A673 (cell line): ENCODE data around the gene NDST4. TPM values are rescaled to one million over a fixed set of nuclear protein-coding genes. Genes with fewer than 3 reads are reported as not detected.

Source experiments
- BruUV-seq: library from RNA; stranded (reverse); fragments of 400-500 nt; replicated peaks from 2 replicates; lab custom pipeline; 2021; lab: Mats Ljungman, UMichigan
- CTCF ChIA-PET: fragments of 300-600 bp; sonication (Branson Sonifier 250); formaldehyde crosslinking; loops from one replicate; lab custom pipeline; 2022; ENCODE audit warnings: antibody characterized with exemption; lab: Charles Lee
- POLR2A ChIA-PET: fragments of 300-600 bp; sonication (Branson Sonifier 250); formaldehyde crosslinking; loops from one replicate; lab custom pipeline; 2022; ENCODE audit warnings: antibody characterized with exemption; ENCODE audit not compliant: low non-redundant PET; lab: Charles Lee
- DNase-seq: peaks from one replicate; pipeline ENCODE4 v3.0.0-alpha.2; 2015; ENCODE audit warnings: low spot score
- H3K27ac ChIP-seq: fragments of 200-600 bp; sonication (generic); 2 replicates; pipeline ENCODE4 v1.5.1; 2016; ENCODE audit warnings: mixed run types, low read depth, mild to moderate bottlenecking, mixed read lengths, antibody characterized with exemption, low read length; ENCODE audit not compliant: poor library complexity, severe bottlenecking
- H3K27me3 ChIP-seq: fragments of 200-600 bp; sonication (generic); replicated peaks from 2 replicates; pipeline ENCODE4 v1.6.1; 2017; ENCODE audit warnings: mixed run types, low read depth, mild to moderate bottlenecking, mixed read lengths, antibody characterized with exemption, low read length; ENCODE audit not compliant: insufficient read depth, poor library complexity
- H3K36me3 ChIP-seq: fragments of 200-600 bp; sonication (generic); 2 replicates; pipeline ENCODE4 v1.6.1; 2016; ENCODE audit warnings: mixed run types, mild to moderate bottlenecking, mixed read lengths, antibody characterized with exemption, low read length; ENCODE audit not compliant: insufficient read depth, poor library complexity, severe bottlenecking
- H3K4me1 ChIP-seq: fragments of 200-600 bp; sonication (generic); 2 replicates; pipeline ENCODE4 v1.6.1; 2017; ENCODE audit warnings: mixed run types, mild to moderate bottlenecking, mixed read lengths, antibody characterized with exemption, low read length; ENCODE audit not compliant: insufficient read depth, poor library complexity, severe bottlenecking
- H3K4me3 ChIP-seq: fragments of 200-600 bp; sonication (generic); 2 replicates; pipeline ENCODE4 v1.5.1; 2016; ENCODE audit warnings: low read depth, mixed run types, mild to moderate bottlenecking, mixed read lengths, low read length; ENCODE audit not compliant: poor library complexity, severe bottlenecking
- H3K9me3 ChIP-seq: fragments of 200-600 bp; sonication (generic); 2 replicates; pipeline ENCODE4 v1.6.1; 2016; ENCODE audit warnings: mixed run types, low read depth, mild to moderate bottlenecking, mixed read lengths, antibody characterized with exemption, low read length; ENCODE audit not compliant: poor library complexity, severe bottlenecking
- CTCF ChIP-seq: fragments of 300-800, 200-600 bp; sonication (generic); conservative IDR thresholded peaks from 2 replicates; pipeline ENCODE4 v1.5.1; 2017; ENCODE audit warnings: low read depth, mild to moderate bottlenecking, antibody characterized with exemption, low read length, moderate library complexity, mixed read lengths
- EZH2 ChIP-seq: fragments of 200-600 bp; sonication (generic); IDR thresholded peaks from 2 replicates; pipeline ENCODE4 v1.6.1; 2017; ENCODE audit warnings: borderline replicate concordance, low read depth, mild to moderate bottlenecking, mixed read lengths, antibody characterized with exemption, low read length; ENCODE audit not compliant: poor library complexity, severe bottlenecking
- intact Hi-C: fragments of 100-400 bp; cut with micrococcal nuclease; formaldehyde crosslinking; loops from one replicate; pipeline ENCODE4 v1.10.0; 2022; ENCODE audit not compliant: unreplicated experiment
- total RNA-seq: library from RNA; stranded (reverse); gene quantifications from 2 replicates; pipeline ENCODE4 v1.2.3, GENCODE V29; 2021

The NDST4 gene
- total RNA-seq, 1 experiment from 2014 or later, result 32.8 TPM

- POLR2A ChIA-PET, result no interaction called here
- intact Hi-C loops, result no loop called here
Measured at GRCh38 chr4:114921790-114922591, 191.4 kb downstream of the NDST4 start.

GRCh38 chr4:114921191-114921590 is 192.2 kb downstream of the NDST4 start:
- no TSS peak for BruUV-seq
- no peak for DNase-seq
- Histone ChIP-seq H3K36me3 (no peaks in the 10 kb centered on the region), H3K27me3 (no peaks in the 10 kb centered on the region), H3K4me1 (peaks cover 44% of the 10 kb centered on the region), H3K9me3 (no peaks in the 10 kb centered on the region), H3K4me3 (no peak overlapping the region), H3K27ac (no peak overlapping the region)
- TF ChIP-seq EZH2, result no peak
- no peak for TF ChIP-seq CTCF
- POLR2A ChIA-PET, result no interaction called here
- CTCF ChIA-PET, result no interaction called here
- intact Hi-C loops, result no loop called here

More at GRCh38 chr4:114921790-114922591, 191.4 kb downstream of the NDST4 start:
- CTCF ChIA-PET, result no interaction called here
- H3K27me3 ChIP-seq, result no peaks in the 10 kb centered on the region
- no peak for TF ChIP-seq CTCF
- TF ChIP-seq EZH2, result no peak
- no peak for DNase-seq
- peaks cover 52% of the 10 kb centered on the region for H3K4me1 ChIP-seq
- no TSS peak for BruUV-seq
- no peak overlapping the region for H3K4me3 ChIP-seq
- H3K27ac ChIP-seq, result no peak overlapping the region
- no peaks in the 10 kb centered on the region for H3K36me3 ChIP-seq
- H3K9me3 ChIP-seq, result no peaks in the 10 kb centered on the region

GRCh38 chr4:114911111-114911510 is 202.3 kb downstream of the NDST4 start:
- intact Hi-C loops, result no loop called here
- H3K27ac ChIP-seq, result no peak overlapping the region
- POLR2A ChIA-PET, result no interaction called here
- CTCF ChIA-PET, result no interaction called here
- no peaks in the 10 kb centered on the region for H3K36me3 ChIP-seq
- H3K27me3 ChIP-seq, result no peaks in the 10 kb centered on the region
- no TSS peak for BruUV-seq
- TF ChIP-seq CTCF, result no peak
- no peak for TF ChIP-seq EZH2
- H3K9me3 ChIP-seq, result no peaks in the 10 kb centered on the region
- peak; percentile 31 for DNase-seq
- no peak overlapping the region for H3K4me3 ChIP-seq
- peaks cover 7% of the 10 kb centered on the region for H3K4me1 ChIP-seq
